Measurements from ENCODE around the gene GGA1. TPM values are rescaled to one million over a fixed set of nuclear protein-coding genes. Genes with fewer than 3 reads are reported as not detected.

Gene GGA1
- total and polyA plus RNA-seq, 10 of the 15 experiments (the other 5 are each of a cell fraction or from before 2014, with no cell fraction given): 1.4 to 79.4 (median 44.4) TPM

DNA sequence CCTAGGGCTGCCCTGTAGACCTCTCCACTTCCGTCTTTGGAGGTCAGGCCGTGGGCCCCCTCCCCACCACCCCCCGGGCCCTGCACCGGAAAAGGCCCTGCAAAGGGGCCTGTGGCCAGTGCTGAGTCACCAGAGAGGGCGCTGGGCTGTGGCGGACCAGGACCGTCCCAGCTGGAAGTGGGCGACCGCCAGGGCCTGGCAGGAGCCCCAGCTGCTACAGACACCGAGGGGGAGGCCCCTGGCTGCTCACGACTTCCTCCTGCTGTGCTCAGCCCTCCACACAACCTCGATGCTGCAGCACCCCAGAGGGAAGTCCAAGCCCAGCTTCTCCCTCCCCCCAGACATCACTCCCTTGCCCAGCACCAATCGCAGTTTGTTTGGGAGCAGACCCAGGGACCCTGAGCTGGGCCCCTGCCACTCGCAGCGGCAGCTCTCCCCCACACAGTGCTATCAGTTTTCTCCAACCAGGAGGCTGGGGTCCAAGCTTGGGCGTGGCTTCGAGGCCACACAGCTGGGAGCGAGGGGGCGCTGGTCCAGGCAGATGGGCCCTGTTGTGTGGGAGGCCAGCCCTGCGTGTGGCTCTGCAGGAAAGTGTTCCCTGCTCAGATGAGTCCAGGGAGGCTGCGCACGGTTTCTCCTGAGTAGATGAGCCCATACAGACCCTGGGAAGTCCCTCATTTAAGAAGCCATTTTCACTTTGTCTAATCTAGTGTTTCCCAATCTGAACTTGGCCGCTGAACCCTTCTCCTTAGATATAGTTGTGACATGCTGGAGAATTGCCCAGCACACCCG lies 25.2 kb downstream of the GGA1 start (continued):
- TF ChIP-seq CTCF (IDR thresholded peaks at IDR 0.05 in 2 of 3, conservative IDR thresholded peaks at IDR 0.05 in 1 of 3; ENCODE audit: control insufficient read depth in 2 of 3, extremely low read depth in 1 of 3, insufficient read depth in 1 of 3, low read depth in 3 of 3, low read length in 3 of 3) (peak in 1 of 3 experiments; percentile 18; a peak in 3 of 6 replicates), IKZF2 (IDR thresholded peaks at IDR 0.05) (peak; percentile 96 to 97), E4F1 (IDR thresholded peaks at IDR 0.05; ENCODE audit: borderline replicate concordance, partially characterized antibody) (no peak), RFX5 (IDR thresholded peaks at IDR 0.05; ENCODE audit: low read depth, low read length) (no peak), EGR1 (IDR thresholded peaks at IDR 0.05; ENCODE audit: borderline replicate concordance in 1 of 2, low read depth in 2 of 2, low read length in 2 of 2) (peak in 1 of 2 experiments; percentile 59; a peak in 1 of 3 replicates), SIN3A (IDR thresholded peaks at IDR 0.05; ENCODE audit: low read depth, low read length) (no peak), NFIC (IDR thresholded peaks at IDR 0.05; ENCODE audit: low read depth, low read length) (no peak), IKZF1 (conservative IDR thresholded peaks at IDR 0.05) (peak; percentile 98), ATF7 (IDR thresholded peaks at IDR 0.05; ENCODE audit: low read depth) (no peak; the same call in 1 of the 2 replicates), RAD21 (IDR thresholded peaks at IDR 0.05; ENCODE audit: insufficient read depth, low read depth, low read length) (no peak), GATAD2B (conservative IDR thresholded peaks at IDR 0.05; ENCODE audit: low read depth) (peak; percentile 96), NR2F1 (conservative IDR thresholded peaks at IDR 0.05) (peak; percentile 18), NBN (IDR thresholded peaks at IDR 0.05) (peak; percentile 78), MTA2 (IDR thresholded peaks at IDR 0.05; ENCODE audit: low read depth) (no peak), MTA3 (IDR thresholded peaks at IDR 0.05; ENCODE audit: borderline replicate concordance, low read length) (no peak), ZNF622 (IDR thresholded peaks at IDR 0.05) (no peak), SP1 (IDR thresholded peaks at IDR 0.05; ENCODE audit: low read depth, low read length) (peak; percentile 80), WRNIP1 (IDR thresholded peaks at IDR 0.05; ENCODE audit: borderline replicate concordance, low read depth, low read length) (no peak), ZNF274 (IDR thresholded peaks at IDR 0.05; ENCODE audit: insufficient read depth, insufficient read length) (no peak), FOS (IDR thresholded peaks at IDR 0.05; ENCODE audit: borderline replicate concordance, extremely low read depth, insufficient read length) (no peak)
- TF ChIP-seq, protein P1, sequence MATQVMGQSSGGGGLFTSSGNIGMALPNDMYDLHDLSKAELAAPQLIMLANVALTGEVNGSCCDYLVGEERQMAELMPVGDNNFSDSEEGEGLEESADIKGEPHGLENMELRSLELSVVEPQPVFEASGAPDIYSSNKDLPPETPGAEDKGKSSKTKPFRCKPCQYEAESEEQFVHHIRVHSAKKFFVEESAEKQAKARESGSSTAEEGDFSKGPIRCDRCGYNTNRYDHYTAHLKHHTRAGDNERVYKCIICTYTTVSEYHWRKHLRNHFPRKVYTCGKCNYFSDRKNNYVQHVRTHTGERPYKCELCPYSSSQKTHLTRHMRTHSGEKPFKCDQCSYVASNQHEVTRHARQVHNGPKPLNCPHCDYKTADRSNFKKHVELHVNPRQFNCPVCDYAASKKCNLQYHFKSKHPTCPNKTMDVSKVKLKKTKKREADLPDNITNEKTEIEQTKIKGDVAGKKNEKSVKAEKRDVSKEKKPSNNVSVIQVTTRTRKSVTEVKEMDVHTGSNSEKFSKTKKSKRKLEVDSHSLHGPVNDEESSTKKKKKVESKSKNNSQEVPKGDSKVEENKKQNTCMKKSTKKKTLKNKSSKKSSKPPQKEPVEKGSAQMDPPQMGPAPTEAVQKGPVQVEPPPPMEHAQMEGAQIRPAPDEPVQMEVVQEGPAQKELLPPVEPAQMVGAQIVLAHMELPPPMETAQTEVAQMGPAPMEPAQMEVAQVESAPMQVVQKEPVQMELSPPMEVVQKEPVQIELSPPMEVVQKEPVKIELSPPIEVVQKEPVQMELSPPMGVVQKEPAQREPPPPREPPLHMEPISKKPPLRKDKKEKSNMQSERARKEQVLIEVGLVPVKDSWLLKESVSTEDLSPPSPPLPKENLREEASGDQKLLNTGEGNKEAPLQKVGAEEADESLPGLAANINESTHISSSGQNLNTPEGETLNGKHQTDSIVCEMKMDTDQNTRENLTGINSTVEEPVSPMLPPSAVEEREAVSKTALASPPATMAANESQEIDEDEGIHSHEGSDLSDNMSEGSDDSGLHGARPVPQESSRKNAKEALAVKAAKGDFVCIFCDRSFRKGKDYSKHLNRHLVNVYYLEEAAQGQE (IDR thresholded peaks at IDR 0.05; ENCODE audit: low read depth, low read length): no peak
- TF ChIP-seq, protein P2, sequence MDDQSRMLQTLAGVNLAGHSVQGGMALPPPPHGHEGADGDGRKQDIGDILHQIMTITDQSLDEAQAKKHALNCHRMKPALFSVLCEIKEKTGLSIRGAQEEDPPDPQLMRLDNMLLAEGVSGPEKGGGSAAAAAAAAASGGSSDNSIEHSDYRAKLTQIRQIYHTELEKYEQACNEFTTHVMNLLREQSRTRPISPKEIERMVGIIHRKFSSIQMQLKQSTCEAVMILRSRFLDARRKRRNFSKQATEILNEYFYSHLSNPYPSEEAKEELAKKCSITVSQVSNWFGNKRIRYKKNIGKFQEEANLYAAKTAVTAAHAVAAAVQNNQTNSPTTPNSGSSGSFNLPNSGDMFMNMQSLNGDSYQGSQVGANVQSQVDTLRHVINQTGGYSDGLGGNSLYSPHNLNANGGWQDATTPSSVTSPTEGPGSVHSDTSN (IDR thresholded peaks at IDR 0.05; ENCODE audit: insufficient replicate concordance, low read depth, low read length): no peak

Measured in GM12878 (cell line).